Panc1 (cell line): Measurements from ENCODE around the gene MUL1. TPM values are rescaled to one million over a fixed set of nuclear protein-coding genes. Genes with fewer than 3 reads are reported as not detected.

Experiments
- ATAC-seq: fragments of 200-7000 bp; cut with Tn5 transposase; 2 replicates; pipeline ENCODE4 v1.9.1; 2020; ENCODE audit warnings: mild to moderate bottlenecking, moderate library complexity
- BruUV-seq: library from RNA; stranded (reverse); fragments of 400-500 nt; replicated peaks from 2 replicates; lab custom pipeline; 2021; lab: Mats Ljungman, UMichigan
- CTCF ChIA-PET: fragments of 300-600 bp; sonication (Branson Sonifier 250); formaldehyde crosslinking; loops from one replicate; lab custom pipeline; 2022; ENCODE audit warnings: antibody characterized with exemption; lab: Charles Lee
- POLR2A ChIA-PET: fragments of 300-600 bp; sonication (Branson Sonifier 250); formaldehyde crosslinking; loops from one replicate; lab custom pipeline; 2022; ENCODE audit warnings: antibody characterized with exemption; lab: Charles Lee
- DNase-seq: peaks from one replicate; pipeline ENCODE4 v3.0.0-alpha.2; 2010; ENCODE audit warnings: low read depth, low spot score
- H3K27ac ChIP-seq: 2 replicates; pipeline ENCODE4 v1.5.1; 2011; ENCODE audit warnings: mild to moderate bottlenecking, low read length, inconsistent platforms
- H3K27me3 ChIP-seq: fragments of 200-500 bp; sonication (Bioruptor generic); 2 replicates; pipeline ENCODE4 v1.6.0; 2014; ENCODE audit warnings: low read length, inconsistent platforms; ENCODE audit not compliant: control insufficient read depth, insufficient read depth
- H3K36me3 ChIP-seq: fragments of 200-500 bp; sonication (Bioruptor generic); 2 replicates; pipeline ENCODE4 v1.5.1; 2014; ENCODE audit warnings: inconsistent platforms, mild to moderate bottlenecking, low read length, moderate library complexity; ENCODE audit not compliant: control insufficient read depth, insufficient read depth
- H3K4me1 ChIP-seq: 2 replicates; pipeline ENCODE4 v1.5.1; 2011; ENCODE audit warnings: inconsistent platforms, mild to moderate bottlenecking, low read length, moderate library complexity; ENCODE audit not compliant: control insufficient read depth, insufficient read depth
- H3K4me3 ChIP-seq, 2 experiments: 2 replicates each; pipeline ENCODE4 v1.5.1; 2011 to 2012; ENCODE audit warnings: low read depth in 2 of 2, low read length in 2 of 2, mild to moderate bottlenecking in 2 of 2, inconsistent platforms in 1 of 2, moderate library complexity in 1 of 2
- H3K9me3 ChIP-seq: fragments of 200-500 bp; sonication (Bioruptor generic); 2 replicates; pipeline ENCODE4 v1.5.1; 2014; ENCODE audit warnings: low read depth, mild to moderate bottlenecking, inconsistent platforms, low read length, moderate library complexity; ENCODE audit not compliant: control insufficient read depth, insufficient read depth
- POLR2AphosphoS5 ChIP-seq: IDR thresholded peaks from 2 replicates; pipeline ENCODE4 v1.6.1; 2012; ENCODE audit warnings: mild to moderate bottlenecking, low read depth, low read length, moderate library complexity
- SIN3A ChIP-seq: IDR thresholded peaks from 2 replicates; pipeline ENCODE4 v1.6.1; 2012; ENCODE audit warnings: low read depth, mild to moderate bottlenecking, low read length, moderate library complexity, borderline replicate concordance; ENCODE audit not compliant: insufficient read depth
- TCF7L2 ChIP-seq: IDR thresholded peaks from 2 replicates; pipeline ENCODE4 v1.6.1; 2011; ENCODE audit warnings: mild to moderate bottlenecking, low read depth, low read length, inconsistent platforms
- in situ Hi-C: cut with HindIII; loops from 2 replicates; pipeline ENCODE4 v1.10.0; 2016; ENCODE audit warnings: low sequenced_read_pairs, low pct_unique_long_range_greater_than_20kb
- intact Hi-C: fragments of 100-400 bp; cut with micrococcal nuclease; formaldehyde crosslinking; loops from one replicate; pipeline ENCODE4 v1.10.0; 2022; ENCODE audit not compliant: unreplicated experiment
- total RNA-seq: library from RNA; stranded (reverse); gene quantifications from one replicate; pipeline ENCODE4 v1.2.1, GENCODE V29; 2021; ENCODE audit not compliant: unreplicated experiment
- TF ChIP-seq, protein P1 (sequence below), 2 experiments: IDR thresholded peaks; 2 replicates each; pipeline ENCODE4 v1.6.1; 2011 to 2012; ENCODE audit warnings: low read depth in 2 of 2, control low read depth in 1 of 2, low read length in 1 of 2, mild to moderate bottlenecking in 1 of 2, moderate library complexity in 1 of 2; ENCODE audit not compliant: insufficient read depth in 1 of 2
- TF ChIP-seq, protein P2 (sequence below): fragments of 450-650 bp; IDR thresholded peaks from 2 replicates; pipeline ENCODE4 v1.5.1; 2017; ENCODE audit warnings: mild to moderate bottlenecking

The MUL1 gene
- total RNA-seq, 1 experiment from 2014 or later: 39.4 TPM

DNA sequence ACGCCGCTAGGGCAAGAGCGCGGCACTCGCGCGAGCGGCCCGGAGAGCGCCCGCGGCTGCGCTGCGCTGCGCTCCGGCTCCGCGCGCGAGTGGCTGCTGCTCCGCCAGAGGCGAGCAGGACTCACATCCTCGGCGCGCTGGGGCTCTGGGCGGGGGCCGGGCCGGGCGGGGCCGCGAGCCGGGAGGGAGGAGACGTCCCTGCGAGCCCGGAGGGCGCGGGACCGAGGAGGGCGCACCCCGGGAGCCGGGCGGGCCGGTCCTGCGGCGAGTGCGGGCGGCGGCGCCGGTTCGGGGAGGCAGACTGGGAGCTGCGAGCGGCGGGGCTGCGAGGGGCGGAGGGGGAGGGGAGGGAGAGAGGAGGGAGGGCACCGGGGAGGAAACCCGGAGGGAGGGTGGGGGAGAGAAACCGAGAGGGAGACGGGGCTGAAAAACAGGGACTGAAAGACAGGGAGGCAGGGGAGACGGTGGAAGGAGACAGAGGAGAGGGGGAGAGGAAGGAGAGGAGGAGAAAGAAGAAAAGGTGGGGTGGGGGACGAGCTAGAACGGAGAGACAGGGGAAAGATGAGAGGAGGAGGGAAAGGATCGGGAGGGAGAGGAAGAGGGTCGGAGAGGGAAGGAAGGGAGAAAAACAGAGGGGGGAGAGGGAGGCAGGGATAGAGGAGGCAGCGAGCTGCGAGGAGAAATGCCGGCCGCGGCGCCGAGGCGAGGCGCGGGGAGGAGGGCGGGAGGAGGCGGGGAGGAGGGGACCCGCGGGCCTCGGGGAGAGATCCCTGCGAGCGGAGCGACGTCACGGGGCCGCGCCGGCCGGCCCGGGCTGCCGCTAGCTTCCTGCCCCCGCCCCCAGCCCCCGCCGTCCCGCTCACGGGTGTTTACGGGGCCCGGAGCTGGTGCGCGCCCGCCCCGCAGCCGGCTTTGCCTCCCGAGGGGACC is 22.2 kb downstream of the MUL1 start, which contains the start of gene CAMK2N1:
Gene CAMK2N1, minus strand, starts transcription at position 684 of the 930 bp plus-strand sequence. CDS start 831 bp downstream, outside the sequence.
- Histone ChIP-seq H3K4me1 (peaks cover 8% of the 10 kb centered on the region), H3K27me3 (peaks cover 6% of the 10 kb centered on the region; the same call in 1 of the 2 replicates), H3K36me3 (peaks cover 2% of the 10 kb centered on the region; the same call in 1 of the 2 replicates), H3K27ac (no peak within 1 kb of the TSS), H3K4me3 (peak within 1 kb of the TSS; percentile 37 to 62), H3K9me3 (no peaks in the 10 kb centered on the region)
- in situ Hi-C loops (no loop called here), intact Hi-C loops (no loop called here)
- POLR2A ChIA-PET: no interaction called here
- TF ChIP-seq, protein P1, sequence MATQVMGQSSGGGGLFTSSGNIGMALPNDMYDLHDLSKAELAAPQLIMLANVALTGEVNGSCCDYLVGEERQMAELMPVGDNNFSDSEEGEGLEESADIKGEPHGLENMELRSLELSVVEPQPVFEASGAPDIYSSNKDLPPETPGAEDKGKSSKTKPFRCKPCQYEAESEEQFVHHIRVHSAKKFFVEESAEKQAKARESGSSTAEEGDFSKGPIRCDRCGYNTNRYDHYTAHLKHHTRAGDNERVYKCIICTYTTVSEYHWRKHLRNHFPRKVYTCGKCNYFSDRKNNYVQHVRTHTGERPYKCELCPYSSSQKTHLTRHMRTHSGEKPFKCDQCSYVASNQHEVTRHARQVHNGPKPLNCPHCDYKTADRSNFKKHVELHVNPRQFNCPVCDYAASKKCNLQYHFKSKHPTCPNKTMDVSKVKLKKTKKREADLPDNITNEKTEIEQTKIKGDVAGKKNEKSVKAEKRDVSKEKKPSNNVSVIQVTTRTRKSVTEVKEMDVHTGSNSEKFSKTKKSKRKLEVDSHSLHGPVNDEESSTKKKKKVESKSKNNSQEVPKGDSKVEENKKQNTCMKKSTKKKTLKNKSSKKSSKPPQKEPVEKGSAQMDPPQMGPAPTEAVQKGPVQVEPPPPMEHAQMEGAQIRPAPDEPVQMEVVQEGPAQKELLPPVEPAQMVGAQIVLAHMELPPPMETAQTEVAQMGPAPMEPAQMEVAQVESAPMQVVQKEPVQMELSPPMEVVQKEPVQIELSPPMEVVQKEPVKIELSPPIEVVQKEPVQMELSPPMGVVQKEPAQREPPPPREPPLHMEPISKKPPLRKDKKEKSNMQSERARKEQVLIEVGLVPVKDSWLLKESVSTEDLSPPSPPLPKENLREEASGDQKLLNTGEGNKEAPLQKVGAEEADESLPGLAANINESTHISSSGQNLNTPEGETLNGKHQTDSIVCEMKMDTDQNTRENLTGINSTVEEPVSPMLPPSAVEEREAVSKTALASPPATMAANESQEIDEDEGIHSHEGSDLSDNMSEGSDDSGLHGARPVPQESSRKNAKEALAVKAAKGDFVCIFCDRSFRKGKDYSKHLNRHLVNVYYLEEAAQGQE (IDR thresholded peaks at IDR 0.05; ENCODE audit: insufficient read depth in 1 of 2, low read depth in 2 of 2, low read length in 1 of 2): no peak
- TF ChIP-seq TCF7L2: no peak
- no peak for TF ChIP-seq SIN3A
- TF ChIP-seq, protein P2, sequence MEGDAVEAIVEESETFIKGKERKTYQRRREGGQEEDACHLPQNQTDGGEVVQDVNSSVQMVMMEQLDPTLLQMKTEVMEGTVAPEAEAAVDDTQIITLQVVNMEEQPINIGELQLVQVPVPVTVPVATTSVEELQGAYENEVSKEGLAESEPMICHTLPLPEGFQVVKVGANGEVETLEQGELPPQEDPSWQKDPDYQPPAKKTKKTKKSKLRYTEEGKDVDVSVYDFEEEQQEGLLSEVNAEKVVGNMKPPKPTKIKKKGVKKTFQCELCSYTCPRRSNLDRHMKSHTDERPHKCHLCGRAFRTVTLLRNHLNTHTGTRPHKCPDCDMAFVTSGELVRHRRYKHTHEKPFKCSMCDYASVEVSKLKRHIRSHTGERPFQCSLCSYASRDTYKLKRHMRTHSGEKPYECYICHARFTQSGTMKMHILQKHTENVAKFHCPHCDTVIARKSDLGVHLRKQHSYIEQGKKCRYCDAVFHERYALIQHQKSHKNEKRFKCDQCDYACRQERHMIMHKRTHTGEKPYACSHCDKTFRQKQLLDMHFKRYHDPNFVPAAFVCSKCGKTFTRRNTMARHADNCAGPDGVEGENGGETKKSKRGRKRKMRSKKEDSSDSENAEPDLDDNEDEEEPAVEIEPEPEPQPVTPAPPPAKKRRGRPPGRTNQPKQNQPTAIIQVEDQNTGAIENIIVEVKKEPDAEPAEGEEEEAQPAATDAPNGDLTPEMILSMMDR: no peak
- ATAC-seq: peak; percentile 66
- no TSS peak for BruUV-seq
- CTCF ChIA-PET: interaction anchor here (0.5 kb wide), 1 partner anchor 335 kb away, joined by 4 read pairs; no protein-coding TSS in a partner anchor
- DNase-seq: no peak

DNA sequence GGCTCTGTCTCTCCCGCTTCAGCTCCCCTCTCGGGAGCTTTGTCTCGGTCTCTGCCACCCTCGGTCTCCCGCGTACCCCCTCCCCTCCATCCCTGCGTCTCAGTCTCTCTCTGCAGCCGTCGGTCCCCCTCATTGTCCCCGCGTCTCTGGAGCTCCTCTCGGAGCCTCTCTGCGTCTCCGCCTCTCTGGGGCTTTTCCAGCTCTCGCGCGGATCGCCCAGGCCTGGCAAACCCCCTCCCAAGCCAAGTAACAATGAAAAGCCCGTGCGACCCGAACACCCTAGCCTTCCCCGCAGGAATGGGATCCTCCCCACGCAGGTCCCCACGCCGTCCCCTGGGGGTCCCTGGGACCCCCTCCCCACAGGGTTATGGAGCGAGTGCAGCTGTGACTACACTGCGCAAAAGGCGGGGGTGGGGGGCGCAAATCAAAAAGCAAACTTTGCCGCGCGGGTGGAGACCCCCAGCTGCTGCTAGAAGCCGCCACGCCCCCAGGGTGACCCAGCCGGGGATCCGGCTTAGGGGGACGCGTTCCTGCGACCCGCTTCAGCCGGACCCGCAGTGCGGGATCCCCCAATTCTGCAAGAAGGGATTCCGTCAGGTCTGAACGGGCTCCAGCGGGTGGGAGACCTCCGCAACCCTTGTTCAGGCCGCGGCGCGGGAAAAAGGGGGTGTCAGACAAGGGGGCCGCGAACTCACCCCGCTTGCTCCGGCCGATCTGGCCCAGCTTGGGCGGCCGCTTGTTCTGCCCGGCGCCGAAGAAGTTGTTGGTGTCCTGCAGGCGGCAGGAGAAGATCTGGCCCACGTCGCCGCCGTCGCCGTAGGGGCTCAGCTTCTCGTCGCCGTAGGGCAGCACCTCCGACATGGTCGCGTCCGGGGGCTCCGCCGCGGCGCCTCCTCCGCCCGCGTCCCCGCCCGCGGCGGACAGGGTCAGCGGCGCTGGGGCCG is 23.2 kb downstream of the MUL1 start:
- in situ Hi-C loops: no loop called here
- TF ChIP-seq, protein P1 (IDR thresholded peaks at IDR 0.05; ENCODE audit: insufficient read depth in 1 of 2, low read depth in 2 of 2, low read length in 1 of 2): no peak
- TF ChIP-seq POLR2AphosphoS5: no peak
- TF ChIP-seq, protein P2: no peak
- TF ChIP-seq SIN3A: no peak
- TF ChIP-seq TCF7L2: no peak
- Histone ChIP-seq H3K4me3 (peak overlapping the region; percentile 37 to 60), H3K27ac (no peak overlapping the region), H3K36me3 (peaks cover 2% of the 10 kb centered on the region; the same call in 1 of the 2 replicates), H3K9me3 (no peaks in the 10 kb centered on the region), H3K27me3 (peaks cover 6% of the 10 kb centered on the region; the same call in 1 of the 2 replicates), H3K4me1 (peaks cover 8% of the 10 kb centered on the region)
- no TSS peak for BruUV-seq
- ChIA-PET POLR2A (no interaction called here), CTCF (interaction anchor here (1.6 kb wide), 1 partner anchor 272 kb away, joined by 3 read pairs; no protein-coding TSS in a partner anchor)
- no peak for DNase-seq
- intact Hi-C loops: no loop called here
- peak; percentile 41 for ATAC-seq
